HepG2 (cell line): Measurements from ENCODE around the gene CRNKL1. TPM values are rescaled to one million over a fixed set of nuclear protein-coding genes. Genes with fewer than 3 reads are reported as not detected.

Experiments
- CCAR2 ChIP-seq: fragments of 200-400 bp; formaldehyde crosslinking; optimal IDR thresholded peaks from 2 replicates; pipeline ENCODE3; 2018; ENCODE audit warnings: low read depth, mild to moderate bottlenecking, low read length, moderate library complexity
- CENPT ChIP-seq: sonication (generic); formaldehyde crosslinking; IDR thresholded peaks from 2 replicates; pipeline ENCODE4 v1.8.0; 2022; ENCODE audit warnings: low read depth, mild to moderate bottlenecking, moderate library complexity, missing genetic modification reagents
- E2F1 ChIP-seq: sonication (generic); formaldehyde crosslinking; IDR thresholded peaks from 2 replicates; pipeline ENCODE4 v1.5.0; 2020; ENCODE audit warnings: missing genetic modification reagents
- FOXO1 ChIP-seq: sonication (generic); formaldehyde crosslinking; IDR thresholded peaks from 2 replicates; pipeline ENCODE4 v1.4.0; 2020; ENCODE audit warnings: missing genetic modification reagents
- GZF1 ChIP-seq: sonication (generic); formaldehyde crosslinking; IDR thresholded peaks from 2 replicates; pipeline ENCODE4 v1.5.1; 2020; ENCODE audit warnings: mild to moderate bottlenecking, missing genetic modification reagents
- HDAC6 ChIP-seq: fragments of 200-600 bp; sonication (generic); IDR thresholded peaks from 2 replicates; pipeline ENCODE4 v1.7.0; 2017; ENCODE audit warnings: mild to moderate bottlenecking, antibody characterized with exemption, low read length, low read depth
- IRF9 ChIP-seq: sonication (generic); formaldehyde crosslinking; IDR thresholded peaks from 2 replicates; pipeline ENCODE4 v1.8.0; 2022; ENCODE audit warnings: missing genetic modification reagents, mild to moderate bottlenecking, borderline replicate concordance
- MEF2D ChIP-seq: sonication (generic); formaldehyde crosslinking; IDR thresholded peaks from 2 replicates; pipeline ENCODE4 v1.5.1; 2020; ENCODE audit warnings: mild to moderate bottlenecking, missing genetic modification reagents
- PITX1 ChIP-seq: sonication (generic); formaldehyde crosslinking; IDR thresholded peaks from 2 replicates; pipeline ENCODE4 v1.5.1; 2020; ENCODE audit warnings: mild to moderate bottlenecking, missing genetic modification reagents
- PPARG ChIP-seq: conservative IDR thresholded peaks from 2 replicates; pipeline ENCODE4 v1.6.1; 2016; ENCODE audit warnings: missing biosample characterization, missing genetic modification reagents
- ZFAT ChIP-seq: sonication (generic); formaldehyde crosslinking; conservative IDR thresholded peaks from 2 replicates; pipeline ENCODE4 v1.8.1; 2023; ENCODE audit warnings: missing genetic modification reagents, inconsistent platforms
- ZFP36 ChIP-seq: fragments of 150-350 bp; IDR thresholded peaks from 2 replicates; pipeline ENCODE4 v1.6.1; 2018; ENCODE audit warnings: borderline replicate concordance, low read length, low read depth; ENCODE audit not compliant: partially characterized antibody
- ZNF281 ChIP-seq: sonication (generic); formaldehyde crosslinking; IDR thresholded peaks from 2 replicates; pipeline ENCODE4 v1.4.0; 2020; ENCODE audit warnings: missing genetic modification reagents, borderline replicate concordance
- ZNF331 ChIP-seq: sonication (generic); formaldehyde crosslinking; IDR thresholded peaks from 2 replicates; pipeline ENCODE4 v1.4.0; 2020; ENCODE audit warnings: missing genetic modification reagents
- ZNF383 ChIP-seq: sonication (generic); formaldehyde crosslinking; IDR thresholded peaks from 2 replicates; pipeline ENCODE4 v1.4.0; 2020; ENCODE audit warnings: missing genetic modification reagents, mild to moderate bottlenecking, borderline replicate concordance
- ZNF446 ChIP-seq: sonication (generic); formaldehyde crosslinking; IDR thresholded peaks from 2 replicates; pipeline ENCODE4 v1.5.0; 2020; ENCODE audit warnings: mild to moderate bottlenecking, missing genetic modification reagents
- ZNF598 ChIP-seq: sonication (generic); formaldehyde crosslinking; IDR thresholded peaks from 2 replicates; pipeline ENCODE4 v1.5.1; 2020; ENCODE audit warnings: mild to moderate bottlenecking, missing genetic modification reagents, borderline replicate concordance
- ZNF615 ChIP-seq: sonication (generic); formaldehyde crosslinking; IDR thresholded peaks from 2 replicates; pipeline ENCODE4 v1.5.0; 2020; ENCODE audit warnings: mild to moderate bottlenecking, missing genetic modification reagents, borderline replicate concordance
- ZNF770 ChIP-seq: sonication (generic); formaldehyde crosslinking; IDR thresholded peaks from 2 replicates; pipeline ENCODE4 v1.5.0; 2020; ENCODE audit warnings: mild to moderate bottlenecking, missing genetic modification reagents
- polyA plus RNA-seq, 8 experiments: library from polyadenylated mRNA; depleted of rRNA in 3 of 8; stranded (reverse) in 7 of 8; unstranded in 1 of 8; fragments of >200 nt; fragmentation: Illumina TruSeq in 4 of 8; extraction: Trizol in 4 of 8; gene quantifications; 2 replicates each; pipeline versions ENCODE4 v1.2.1 to v1.2.3, GENCODE V29; 2011 to 2016; ENCODE audit warnings: low read depth in 4 of 8, missing spikeins in 1 of 8, mixed read lengths in 1 of 8; ENCODE audit not compliant: insufficient read depth in 1 of 8
- total RNA-seq, 5 experiments: library from RNA; depleted of rRNA; stranded (reverse); fragments of >200 nt; fragmentation: Illumina TruSeq; extraction: Trizol; gene quantifications; 2 replicates each; pipeline ENCODE4 v1.2.3, GENCODE V29; 2016; ENCODE audit warnings: low read depth in 1 of 5
- TF ChIP-seq, protein P1 (sequence below): sonication (generic); formaldehyde crosslinking; IDR thresholded peaks from 2 replicates; pipeline ENCODE4 v1.4.0; 2020; ENCODE audit warnings: missing genetic modification reagents

The CRNKL1 gene
- total and polyA plus RNA-seq, 2 of the 13 experiments (the other 11 are each of a cell fraction or from before 2014, with no cell fraction given): 12.3 to 64.5 TPM

- TF ChIP-seq IRF9 (CRISPR knock-in tag): peak; percentile 79; the same call in 1 of the 2 replicates
- TF ChIP-seq ZNF598: no peak
- peak; percentile 35; the same call in 1 of the 2 replicates for TF ChIP-seq ZNF770 (CRISPR knock-in tag)
- TF ChIP-seq, protein P1, sequence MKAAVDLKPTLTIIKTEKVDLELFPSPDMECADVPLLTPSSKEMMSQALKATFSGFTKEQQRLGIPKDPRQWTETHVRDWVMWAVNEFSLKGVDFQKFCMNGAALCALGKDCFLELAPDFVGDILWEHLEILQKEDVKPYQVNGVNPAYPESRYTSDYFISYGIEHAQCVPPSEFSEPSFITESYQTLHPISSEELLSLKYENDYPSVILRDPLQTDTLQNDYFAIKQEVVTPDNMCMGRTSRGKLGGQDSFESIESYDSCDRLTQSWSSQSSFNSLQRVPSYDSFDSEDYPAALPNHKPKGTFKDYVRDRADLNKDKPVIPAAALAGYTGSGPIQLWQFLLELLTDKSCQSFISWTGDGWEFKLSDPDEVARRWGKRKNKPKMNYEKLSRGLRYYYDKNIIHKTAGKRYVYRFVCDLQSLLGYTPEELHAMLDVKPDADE (CRISPR knock-in tag): no peak
- no peak for TF ChIP-seq ZNF383 (CRISPR knock-in tag)
- no peak for TF ChIP-seq E2F1 (CRISPR knock-in tag)
- TF ChIP-seq PPARG (CRISPR knock-in tag): peak; percentile 80; the same call in 1 of the 2 replicates
- TF ChIP-seq FOXO1 (CRISPR knock-in tag): peak; percentile 78
- no peak for TF ChIP-seq HDAC6
- no peak for TF ChIP-seq GZF1 (CRISPR knock-in tag)
- TF ChIP-seq CCAR2: no peak
- no peak; the same call in 1 of the 2 replicates for TF ChIP-seq ZNF281 (CRISPR knock-in tag)
- peak; percentile 18; the same call in 1 of the 2 replicates for TF ChIP-seq PITX1 (CRISPR knock-in tag)
- TF ChIP-seq ZNF615: no peak
- TF ChIP-seq ZFAT: no peak
- TF ChIP-seq CENPT: no peak
- peak; percentile 72 for TF ChIP-seq ZNF331 (CRISPR knock-in tag)
- no peak for TF ChIP-seq ZNF446 (CRISPR knock-in tag)
- no peak for TF ChIP-seq ZFP36
- TF ChIP-seq MEF2D (CRISPR knock-in tag): peak; percentile 48; the same call in 1 of the 2 replicates
These were observed 49.9 kb downstream of the CRNKL1 start (continued) for GRCh38 chr20:20002101-20002998.
